GM12878 (cell line): Measurements from ENCODE around the gene CHRM5. TPM values are rescaled to one million over a fixed set of nuclear protein-coding genes. Genes with fewer than 3 reads are reported as not detected.

Experiments used
- ATAC-seq: fragments of 200-7000 bp; cut with Tn5 transposase; 3 replicates; pipeline ENCODE4 v1.9.1; 2020; ENCODE audit warnings: mild to moderate bottlenecking, moderate library complexity
- BruUV-seq: library from RNA; stranded (reverse); fragments of 400-500 nt; replicated peaks from 2 replicates; lab custom pipeline; 2021; lab: Mats Ljungman, UMichigan
- CTCF ChIA-PET: fragments of 300-600 bp; sonication (Branson Sonifier 250); formaldehyde crosslinking; extraction: SDS; loops from one replicate; lab custom pipeline; 2021; ENCODE audit warnings: inconsistent platforms; lab: Yijun Ruan, JAX
- POLR2A ChIA-PET: fragments of 350-600 bp; formaldehyde crosslinking; extraction: SDS; loops from one replicate; lab custom pipeline; 2021; ENCODE audit warnings: inconsistent platforms; lab: Charles Lee
- RAD21 ChIA-PET: fragments of 300-600 bp; sonication (Branson Sonifier 250); formaldehyde crosslinking; loops from one replicate; lab custom pipeline; 2023; ENCODE audit warnings: antibody characterized with exemption; ENCODE audit not compliant: unreplicated experiment; lab: Charles Lee
- SMC1A ChIA-PET: fragments of 300-600 bp; sonication (Branson Sonifier 250); formaldehyde crosslinking; loops from one replicate; lab custom pipeline; 2023; ENCODE audit not compliant: unreplicated experiment, uncharacterized antibody; lab: Charles Lee
- DNase-seq: peaks from one replicate; pipeline ENCODE4 v3.0.0-alpha.2; 2011; ENCODE audit warnings: low read depth, low spot score
- FAIRE-seq: peaks from 3 replicates; lab custom pipeline; 2011; peaks lifted over from hg19 to GRCh38; lab: Jason Lieb, UNC
- H2AFZ ChIP-seq: 2 replicates; pipeline ENCODE4 v1.6.0; 2011; ENCODE audit warnings: low read depth, low read length, control low read depth; ENCODE audit not compliant: control insufficient read depth
- H3K27ac ChIP-seq: 2 replicates; pipeline ENCODE4 v1.5.1; 2011; ENCODE audit warnings: control low read depth; ENCODE audit not compliant: control insufficient read depth, insufficient read depth
- H3K27me3 ChIP-seq, 2 experiments: replicated peaks in 1 of 2; 2 replicates each; pipeline versions ENCODE4 v1.6.0 to v1.6.1; 2011; ENCODE audit warnings: low read length in 1 of 2; ENCODE audit not compliant: control insufficient read depth in 2 of 2, insufficient read depth in 2 of 2
- H3K36me3 ChIP-seq, 2 experiments: 2 replicates each; pipeline ENCODE4 v1.5.1; 2011; ENCODE audit warnings: low read length in 1 of 2; ENCODE audit not compliant: control insufficient read depth in 2 of 2, insufficient read depth in 2 of 2
- H3K4me1 ChIP-seq: 2 replicates; pipeline ENCODE4 v1.6.1; 2011; ENCODE audit warnings: mild to moderate bottlenecking, low read length, moderate library complexity, mixed read lengths; ENCODE audit not compliant: control insufficient read depth, insufficient read depth
- H3K4me2 ChIP-seq: 2 replicates; pipeline ENCODE4 v1.6.0; 2011; ENCODE audit warnings: control low read depth; ENCODE audit not compliant: control insufficient read depth, insufficient read depth
- H3K4me3 ChIP-seq: fragments of 200-600 bp; sonication (generic); 2 replicates; pipeline ENCODE4 v1.5.1; 2016
- H3K79me2 ChIP-seq: 2 replicates; pipeline ENCODE4 v1.6.0; 2011; ENCODE audit warnings: low read length; ENCODE audit not compliant: control insufficient read depth, insufficient read depth
- H3K9ac ChIP-seq: 2 replicates; pipeline ENCODE4 v1.8.0; 2011; ENCODE audit warnings: low read length, control low read depth, mixed read lengths; ENCODE audit not compliant: control insufficient read depth, insufficient read depth
- H3K9me3 ChIP-seq: replicated peaks from 3 replicates; pipeline ENCODE4 v1.5.1; 2011; ENCODE audit warnings: mild to moderate bottlenecking, low read length; ENCODE audit not compliant: control insufficient read depth, insufficient read depth
- H4K20me1 ChIP-seq: 2 replicates; pipeline ENCODE4 v1.6.0; 2011; ENCODE audit not compliant: control insufficient read depth, insufficient read depth
- ASH2L ChIP-seq: fragments of 300-600, 200-600 bp; sonication (generic); IDR thresholded peaks from 2 replicates; pipeline ENCODE4 v1.6.1; 2017; ENCODE audit warnings: low read depth, mild to moderate bottlenecking, borderline replicate concordance
- EP300 ChIP-seq, 2 experiments: fragments of 150-350 bp in 1 of 2; IDR thresholded peaks; 2 replicates each; pipeline ENCODE4 v1.6.1; 2011 to 2012; ENCODE audit warnings: low read depth in 2 of 2, low read length in 2 of 2, borderline replicate concordance in 1 of 2, improper control_type of control experiment in 1 of 2, inconsistent platforms in 1 of 2; ENCODE audit not compliant: control insufficient read depth in 1 of 2
- ETV6 ChIP-seq, 2 experiments: fragments of 450-650 bp in 1 of 2; IDR thresholded peaks in 1 of 2; conservative IDR thresholded peaks in 1 of 2; 2 replicates each; pipeline ENCODE4 v1.6.1; 2014; ENCODE audit warnings: antibody characterized with exemption in 1 of 2, borderline replicate concordance in 1 of 2, low read depth in 1 of 2, mild to moderate bottlenecking in 1 of 2, moderate library complexity in 1 of 2
- NFYA ChIP-seq: IDR thresholded peaks from 2 replicates; pipeline ENCODE4 v1.6.1; 2011; ENCODE audit warnings: low read depth, mild to moderate bottlenecking, low read length, improper control_type of control experiment, borderline replicate concordance
- NR2C2 ChIP-seq: IDR thresholded peaks from 2 replicates; pipeline ENCODE4 v1.6.1; 2011; ENCODE audit warnings: borderline replicate concordance, low read depth; ENCODE audit not compliant: control insufficient read depth, insufficient read length
- PAX5 ChIP-seq: IDR thresholded peaks from 2 replicates; pipeline ENCODE4 v1.6.1; 2011; ENCODE audit warnings: low read depth, low read length, borderline replicate concordance
- PML ChIP-seq: IDR thresholded peaks from 2 replicates; pipeline ENCODE4 v1.6.1; 2012; ENCODE audit warnings: low read length, inconsistent platforms
- POU2F2 ChIP-seq: IDR thresholded peaks from 3 replicates; pipeline ENCODE4 v1.6.1; 2011; ENCODE audit warnings: low read depth, mild to moderate bottlenecking, low read length, borderline replicate concordance
- SP1 ChIP-seq: IDR thresholded peaks from one replicate; pipeline ENCODE4 v1.6.1; 2011; ENCODE audit warnings: low read depth, low read length
- SREBF2 ChIP-seq: IDR thresholded peaks from 2 replicates; pipeline ENCODE4 v1.6.1; 2012; ENCODE audit warnings: mild to moderate bottlenecking, low read length
- WRNIP1 ChIP-seq: IDR thresholded peaks from 2 replicates; pipeline ENCODE4 v1.6.1; 2011; ENCODE audit warnings: low read depth, low read length, improper control_type of control experiment, borderline replicate concordance
- YBX1 ChIP-seq: fragments of 450-650 bp; IDR thresholded peaks from 2 replicates; pipeline ENCODE4 v1.6.1; 2016; ENCODE audit warnings: antibody characterized with exemption
- WGBS: methylation state at CpG from one replicate; pipeline ENCODE4 v1.1.6; 2016; ENCODE audit warnings: low lambda C conversion rate; ENCODE audit not compliant: insufficient replicate concordance, insufficient coverage; ENCODE audit errors: missing lambda C conversion rate; 5-methylcytosine and 5-hydroxymethylcytosine counted together
- in situ Hi-C: fragments of 300-500 bp; cut with MboI; formaldehyde crosslinking; loops from 9 replicates; pipeline ENCODE4 v1.14.3; 2018; ENCODE audit warnings: mixed read lengths
- intact Hi-C: fragments of 100-400 bp; cut with micrococcal nuclease; formaldehyde crosslinking; loops from one replicate; pipeline ENCODE4 v1.14.2; 2022; ENCODE audit not compliant: unreplicated experiment
- polyA plus RNA-seq, 11 experiments: library from polyadenylated mRNA; depleted of rRNA in 4 of 11; unstranded in 6 of 11; stranded (reverse) in 5 of 11; fragments of >200 nt; fragmentation: Nextera tagmentation in 4 of 11; fragmentation: Illumina TruSeq in 1 of 11; extraction: Ambion mirVana in 4 of 11; extraction: Trizol in 1 of 11; gene quantifications; 1 replicate in 1 of 11; 2 replicates in 10 of 11; pipeline versions ENCODE4 v1.2.1 to v1.2.3, GENCODE V29; 2011 to 2016; ENCODE audit warnings: inconsistent platforms in 2 of 11, missing spikeins in 2 of 11, low read depth in 1 of 11
- total RNA-seq, 4 experiments: library from RNA; depleted of rRNA in 3 of 4; stranded (reverse); fragments of >200 nt in 3 of 4; fragmentation: Illumina TruSeq in 1 of 4; extraction: Trizol in 1 of 4; gene quantifications; 2 replicates each; pipeline versions ENCODE4 v1.2.1 to v1.2.3, GENCODE V29; 2013 to 2021
- TF ChIP-seq, protein P1 (sequence below): IDR thresholded peaks from 2 replicates; pipeline ENCODE4 v1.6.1; 2012; ENCODE audit warnings: low read depth, low read length, improper control_type of control experiment
- TF ChIP-seq, protein P2 (sequence below): fragments of 450-650 bp; IDR thresholded peaks from 2 replicates; pipeline ENCODE4 v1.6.1; 2017; ENCODE audit warnings: low read depth, mild to moderate bottlenecking, moderate library complexity
- TF ChIP-seq, protein P3 (sequence below): fragments of 450-650 bp; IDR thresholded peaks from 2 replicates; pipeline ENCODE4 v1.6.1; 2018; ENCODE audit warnings: mild to moderate bottlenecking, low read depth, moderate library complexity; ENCODE audit not compliant: partially characterized antibody
- TF ChIP-seq, protein P4 (sequence below): IDR thresholded peaks from 2 replicates; pipeline ENCODE4 v1.6.1; 2011; ENCODE audit warnings: low read depth, mild to moderate bottlenecking, low read length, moderate library complexity, borderline replicate concordance; ENCODE audit errors: extremely low read depth
- TF ChIP-seq, protein P5 (sequence below): IDR thresholded peaks from 2 replicates; pipeline ENCODE4 v1.6.1; 2011; ENCODE audit warnings: borderline replicate concordance, low read depth, mild to moderate bottlenecking, moderate library complexity, low read length; ENCODE audit not compliant: insufficient read depth, poor library complexity, severe bottlenecking

The CHRM5 gene
- total and polyA plus RNA-seq, 10 of the 15 experiments (the other 5 are each of a cell fraction or from before 2014, with no cell fraction given) = 0.01 to 0.10 (median 0.04) TPM; not detected in 6

DNA sequence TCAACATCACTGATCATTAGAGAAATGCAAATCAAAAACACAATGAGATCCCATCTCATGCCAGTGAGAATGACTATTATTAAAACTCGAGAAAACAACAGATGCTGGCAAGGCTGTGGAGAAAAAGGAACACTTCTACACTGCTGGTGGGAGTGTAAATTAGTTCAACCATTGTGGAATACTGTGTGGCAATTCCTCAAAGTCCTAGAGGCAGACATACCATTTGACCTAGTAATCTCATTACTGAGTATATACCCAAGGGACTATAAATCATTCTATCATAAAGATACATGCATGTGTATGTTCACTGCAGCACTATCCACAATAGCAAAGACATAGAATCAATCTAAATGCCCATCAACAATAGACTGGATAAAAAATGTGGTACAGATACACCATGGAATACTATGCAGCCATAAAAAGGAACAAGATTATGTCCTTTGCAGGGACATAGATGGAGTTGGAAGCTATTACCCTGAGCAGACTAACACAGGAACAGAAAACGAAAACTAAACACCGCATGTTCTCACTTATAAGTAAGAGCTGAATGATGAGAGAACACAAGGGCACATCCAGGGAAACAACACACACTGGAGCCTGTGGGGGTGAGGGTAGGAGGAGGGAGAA is 85.9 kb downstream of the CHRM5 start:
- CTCF ChIA-PET = no interaction called here
- Histone ChIP-seq H3K9me3 (no peaks in the 10 kb centered on the region; the same call in 1 of the 3 replicates), H3K27ac (no peak overlapping the region), H3K27me3 (no peaks in the 10 kb centered on the region), H3K9ac (no peak overlapping the region), H3K4me2 (no peak overlapping the region), H3K4me1 (no peaks in the 10 kb centered on the region), H2AFZ (no peak overlapping the region), H3K79me2 (no peaks in the 10 kb centered on the region), H4K20me1 (no peaks in the 10 kb centered on the region), H3K4me3 (no peak overlapping the region), H3K36me3 (no peaks in the 10 kb centered on the region)
- SMC1A ChIA-PET = no interaction called here
- RAD21 ChIA-PET = no interaction called here
- intact Hi-C loops = no loop called here
- DNase-seq (no peak), FAIRE-seq (no peak), ATAC-seq (no peak)
- in situ Hi-C loops = loop anchor here (25.0 kb wide), 1 partner anchor 533 kb away; the partner anchor contains the start of gene GOLGA8B
- POLR2A ChIA-PET = no interaction called here
- WGBS = 83% methylated on average over 3 of the region's 3 CpGs
- no TSS peak for BruUV-seq
- TF ChIP-seq SP1 (no peak), YBX1 (no peak), SREBF2 (no peak), POU2F2 (no peak), WRNIP1 (no peak), PML (no peak), NFYA (no peak), ASH2L (no peak), PAX5 (no peak), ETV6 (conservative IDR thresholded peaks at IDR 0.05 in 1 of 2, IDR thresholded peaks at IDR 0.05 in 1 of 2; ENCODE audit: borderline replicate concordance in 1 of 2, low read depth in 1 of 2) (no peak), NR2C2 (no peak), EP300 (IDR thresholded peaks at IDR 0.05; ENCODE audit: borderline replicate concordance in 1 of 2, control insufficient read depth in 1 of 2, low read depth in 2 of 2, low read length in 2 of 2) (no peak)
- TF ChIP-seq, protein P1, sequence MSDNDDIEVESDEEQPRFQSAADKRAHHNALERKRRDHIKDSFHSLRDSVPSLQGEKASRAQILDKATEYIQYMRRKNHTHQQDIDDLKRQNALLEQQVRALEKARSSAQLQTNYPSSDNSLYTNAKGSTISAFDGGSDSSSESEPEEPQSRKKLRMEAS = no peak
- TF ChIP-seq, protein P2, sequence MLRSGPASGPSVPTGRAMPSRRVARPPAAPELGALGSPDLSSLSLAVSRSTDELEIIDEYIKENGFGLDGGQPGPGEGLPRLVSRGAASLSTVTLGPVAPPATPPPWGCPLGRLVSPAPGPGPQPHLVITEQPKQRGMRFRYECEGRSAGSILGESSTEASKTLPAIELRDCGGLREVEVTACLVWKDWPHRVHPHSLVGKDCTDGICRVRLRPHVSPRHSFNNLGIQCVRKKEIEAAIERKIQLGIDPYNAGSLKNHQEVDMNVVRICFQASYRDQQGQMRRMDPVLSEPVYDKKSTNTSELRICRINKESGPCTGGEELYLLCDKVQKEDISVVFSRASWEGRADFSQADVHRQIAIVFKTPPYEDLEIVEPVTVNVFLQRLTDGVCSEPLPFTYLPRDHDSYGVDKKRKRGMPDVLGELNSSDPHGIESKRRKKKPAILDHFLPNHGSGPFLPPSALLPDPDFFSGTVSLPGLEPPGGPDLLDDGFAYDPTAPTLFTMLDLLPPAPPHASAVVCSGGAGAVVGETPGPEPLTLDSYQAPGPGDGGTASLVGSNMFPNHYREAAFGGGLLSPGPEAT = no peak
- TF ChIP-seq, protein P3, sequence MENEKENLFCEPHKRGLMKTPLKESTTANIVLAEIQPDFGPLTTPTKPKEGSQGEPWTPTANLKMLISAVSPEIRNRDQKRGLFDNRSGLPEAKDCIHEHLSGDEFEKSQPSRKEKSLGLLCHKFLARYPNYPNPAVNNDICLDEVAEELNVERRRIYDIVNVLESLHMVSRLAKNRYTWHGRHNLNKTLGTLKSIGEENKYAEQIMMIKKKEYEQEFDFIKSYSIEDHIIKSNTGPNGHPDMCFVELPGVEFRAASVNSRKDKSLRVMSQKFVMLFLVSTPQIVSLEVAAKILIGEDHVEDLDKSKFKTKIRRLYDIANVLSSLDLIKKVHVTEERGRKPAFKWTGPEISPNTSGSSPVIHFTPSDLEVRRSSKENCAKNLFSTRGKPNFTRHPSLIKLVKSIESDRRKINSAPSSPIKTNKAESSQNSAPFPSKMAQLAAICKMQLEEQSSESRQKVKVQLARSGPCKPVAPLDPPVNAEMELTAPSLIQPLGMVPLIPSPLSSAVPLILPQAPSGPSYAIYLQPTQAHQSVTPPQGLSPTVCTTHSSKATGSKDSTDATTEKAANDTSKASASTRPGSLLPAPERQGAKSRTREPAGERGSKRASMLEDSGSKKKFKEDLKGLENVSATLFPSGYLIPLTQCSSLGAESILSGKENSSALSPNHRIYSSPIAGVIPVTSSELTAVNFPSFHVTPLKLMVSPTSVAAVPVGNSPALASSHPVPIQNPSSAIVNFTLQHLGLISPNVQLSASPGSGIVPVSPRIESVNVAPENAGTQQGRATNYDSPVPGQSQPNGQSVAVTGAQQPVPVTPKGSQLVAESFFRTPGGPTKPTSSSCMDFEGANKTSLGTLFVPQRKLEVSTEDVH = no peak
- TF ChIP-seq, protein P4, sequence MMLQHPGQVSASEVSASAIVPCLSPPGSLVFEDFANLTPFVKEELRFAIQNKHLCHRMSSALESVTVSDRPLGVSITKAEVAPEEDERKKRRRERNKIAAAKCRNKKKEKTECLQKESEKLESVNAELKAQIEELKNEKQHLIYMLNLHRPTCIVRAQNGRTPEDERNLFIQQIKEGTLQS = no peak
- TF ChIP-seq, protein P5, sequence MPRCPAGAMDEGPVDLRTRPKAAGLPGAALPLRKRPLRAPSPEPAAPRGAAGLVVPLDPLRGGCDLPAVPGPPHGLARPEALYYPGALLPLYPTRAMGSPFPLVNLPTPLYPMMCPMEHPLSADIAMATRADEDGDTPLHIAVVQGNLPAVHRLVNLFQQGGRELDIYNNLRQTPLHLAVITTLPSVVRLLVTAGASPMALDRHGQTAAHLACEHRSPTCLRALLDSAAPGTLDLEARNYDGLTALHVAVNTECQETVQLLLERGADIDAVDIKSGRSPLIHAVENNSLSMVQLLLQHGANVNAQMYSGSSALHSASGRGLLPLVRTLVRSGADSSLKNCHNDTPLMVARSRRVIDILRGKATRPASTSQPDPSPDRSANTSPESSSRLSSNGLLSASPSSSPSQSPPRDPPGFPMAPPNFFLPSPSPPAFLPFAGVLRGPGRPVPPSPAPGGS = no peak
